HG03039 (cell line): Measurements from ENCODE around the gene ABHD1.

ENCODE experiments used
- ATAC-seq: cut with Tn5 transposase; IDR thresholded peaks from one replicate; pipeline ENCODE4 v1.9.1; 2021; ENCODE audit warnings: mild to moderate bottlenecking, moderate library complexity; ENCODE audit not compliant: unreplicated experiment

Gene ABHD1

GRCh38 chr2:27086724-27087593 lies 36.7 kb upstream of the ABHD1 start, which contains the start of gene KHK:
TSS of gene KHK (plus strand) at chr2:27086772. CDS start at chr2:27087260, 488 bp downstream.
- ATAC-seq, result no peak

- ATAC-seq, result no peak
Measured at GRCh38 chr2:27087823-27088410, 35.7 kb upstream of the ABHD1 start.

DNA sequence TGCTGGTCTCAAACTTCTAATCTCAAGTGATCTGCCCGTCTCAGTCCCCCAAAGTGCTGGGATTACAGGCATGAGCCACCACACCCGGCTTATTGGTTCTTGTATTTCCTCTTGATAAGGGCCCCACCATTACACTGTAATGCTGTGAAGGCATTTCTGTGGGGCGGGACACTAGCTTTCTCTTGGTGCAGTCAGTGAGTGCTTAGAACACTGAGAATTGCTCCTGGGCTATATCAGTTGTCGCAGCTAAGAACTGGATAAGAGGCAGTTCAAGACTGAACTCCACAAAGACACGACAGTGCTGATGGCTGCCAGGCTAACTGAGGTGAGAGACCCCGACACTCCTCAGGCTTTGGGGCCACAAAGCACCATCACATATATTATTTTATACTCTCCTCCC lies 35.0 kb upstream of the ABHD1 start:
- ATAC-seq, result no peak

- ATAC-seq, result no peak
Measured at GRCh38 chr2:27089111-27089954, 34.3 kb upstream of the ABHD1 start.

DNA sequence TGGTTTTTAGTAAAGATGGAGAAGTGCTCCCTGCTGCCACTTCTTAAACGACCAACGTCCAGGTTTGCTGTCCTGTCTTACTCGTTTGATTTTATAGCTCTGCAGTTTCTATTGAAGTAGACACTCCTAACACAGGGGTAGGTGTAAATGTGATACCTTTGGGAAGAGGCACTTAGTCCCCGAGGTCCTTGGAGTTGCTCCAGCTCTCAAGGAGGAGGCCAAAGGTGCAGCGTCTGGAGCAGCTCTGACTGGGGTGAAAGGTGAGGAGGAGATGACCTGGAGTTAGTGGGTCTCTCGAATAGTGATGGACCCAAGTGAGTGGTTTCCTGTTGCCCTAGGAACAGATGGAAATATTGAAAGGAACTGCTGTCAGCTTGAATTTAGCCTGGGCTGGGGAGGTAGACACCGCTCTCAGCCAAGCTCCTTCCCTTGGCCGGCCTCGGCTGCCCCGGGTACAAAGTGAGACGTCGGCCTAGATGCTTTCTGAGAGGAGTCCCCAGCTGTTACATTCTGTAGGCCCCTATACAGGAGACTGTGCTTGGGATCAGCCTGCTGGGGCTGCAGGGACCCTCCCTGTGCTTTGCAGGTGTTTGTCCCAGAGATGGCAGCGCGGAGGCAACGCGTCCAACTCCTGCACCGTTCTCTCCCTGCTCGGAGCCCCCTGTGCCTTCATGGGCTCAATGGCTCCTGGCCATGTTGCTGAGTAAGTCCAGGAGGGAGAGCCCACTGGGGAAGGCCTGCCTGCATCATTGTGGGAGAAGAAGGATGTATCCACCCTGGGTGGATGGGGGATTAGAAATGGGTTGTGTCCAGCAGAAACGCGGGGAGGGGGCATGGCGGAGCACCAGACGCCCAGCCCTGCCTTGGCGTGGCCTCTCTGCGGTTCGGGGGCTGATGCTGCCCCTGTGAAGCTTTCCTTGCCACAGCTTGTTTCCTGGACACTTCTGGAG lies 31.6 kb upstream of the ABHD1 start:
- no peak for ATAC-seq

DNA sequence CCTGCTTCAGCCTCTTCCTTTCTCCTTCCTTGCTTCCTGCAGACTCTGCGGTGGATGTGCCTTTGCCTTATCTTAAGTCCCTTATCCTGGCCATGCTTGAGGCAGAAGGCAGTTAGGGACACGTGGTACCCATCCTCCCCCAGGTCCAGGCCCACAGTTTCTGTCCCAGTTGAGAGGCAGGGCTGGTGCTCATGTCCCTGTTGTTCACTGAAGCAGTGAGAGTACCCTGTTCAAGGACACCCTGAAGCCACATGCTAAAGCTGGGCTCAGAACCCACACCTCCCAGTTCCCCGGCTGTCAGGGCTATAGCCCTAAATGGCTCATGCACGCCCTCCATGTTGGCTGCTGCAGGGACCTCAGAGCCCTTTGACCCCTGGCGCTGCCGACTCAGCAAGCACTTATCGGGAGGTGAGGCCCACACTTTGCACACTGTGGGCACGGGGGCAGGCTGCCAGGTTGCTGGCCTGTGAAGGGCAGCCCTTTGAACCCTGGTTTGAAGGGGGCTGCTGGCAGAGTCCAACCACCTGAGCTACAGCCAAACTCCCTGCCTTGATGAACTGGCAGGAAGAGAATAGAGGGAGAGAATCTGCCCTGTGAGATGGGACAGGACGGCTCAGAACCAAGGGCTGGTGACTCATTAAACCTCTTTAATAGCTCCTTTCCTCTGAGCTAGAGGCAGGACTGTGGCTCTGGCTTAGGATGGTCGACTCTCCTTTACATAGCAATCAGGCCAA lies 30.8 kb upstream of the ABHD1 start:
- no peak for ATAC-seq

DNA sequence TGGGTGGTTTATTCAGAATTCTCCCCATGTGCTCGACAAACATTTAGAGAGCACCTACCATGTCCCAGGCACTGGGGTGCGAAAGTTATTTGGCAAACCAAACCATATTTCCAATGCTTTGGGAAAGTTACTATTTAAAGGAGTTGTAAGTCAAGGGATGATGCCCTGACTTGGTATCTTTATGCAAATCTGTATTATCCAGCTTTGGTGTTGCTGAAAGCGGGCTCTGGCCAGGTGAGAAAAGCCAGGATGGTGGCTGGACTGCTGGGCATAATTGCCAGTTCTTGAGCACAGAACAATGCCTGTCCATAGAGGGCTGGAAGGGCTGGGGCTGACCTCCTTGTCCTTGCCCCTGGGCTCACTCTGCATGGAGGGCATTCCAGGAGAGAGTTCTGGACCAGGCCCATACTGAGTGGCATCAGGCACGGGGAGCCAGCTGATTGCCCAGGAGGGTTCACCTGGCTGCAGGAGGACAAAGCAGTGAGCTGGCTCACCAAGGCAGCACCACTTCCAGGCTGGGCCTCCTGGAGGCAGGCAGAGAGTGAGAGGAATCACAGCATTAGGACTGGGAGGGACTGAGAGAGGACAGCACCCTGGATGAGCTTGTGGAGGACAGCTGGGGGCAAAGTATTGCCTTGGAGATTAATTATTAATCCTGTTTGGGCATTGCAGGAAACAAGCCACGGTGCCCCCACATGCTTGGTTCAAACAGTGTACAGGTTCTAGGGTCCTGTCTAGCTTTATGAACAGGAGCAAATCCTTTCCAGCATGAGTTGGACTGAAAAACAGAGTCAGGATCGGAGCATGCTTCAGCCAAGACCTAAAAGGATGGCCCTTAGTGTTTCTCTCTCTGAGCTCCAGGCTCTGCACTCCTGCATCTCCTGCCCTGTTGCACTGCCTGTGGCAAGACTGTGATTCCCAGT lies 29.9 kb upstream of the ABHD1 start:
- no peak for ATAC-seq

DNA sequence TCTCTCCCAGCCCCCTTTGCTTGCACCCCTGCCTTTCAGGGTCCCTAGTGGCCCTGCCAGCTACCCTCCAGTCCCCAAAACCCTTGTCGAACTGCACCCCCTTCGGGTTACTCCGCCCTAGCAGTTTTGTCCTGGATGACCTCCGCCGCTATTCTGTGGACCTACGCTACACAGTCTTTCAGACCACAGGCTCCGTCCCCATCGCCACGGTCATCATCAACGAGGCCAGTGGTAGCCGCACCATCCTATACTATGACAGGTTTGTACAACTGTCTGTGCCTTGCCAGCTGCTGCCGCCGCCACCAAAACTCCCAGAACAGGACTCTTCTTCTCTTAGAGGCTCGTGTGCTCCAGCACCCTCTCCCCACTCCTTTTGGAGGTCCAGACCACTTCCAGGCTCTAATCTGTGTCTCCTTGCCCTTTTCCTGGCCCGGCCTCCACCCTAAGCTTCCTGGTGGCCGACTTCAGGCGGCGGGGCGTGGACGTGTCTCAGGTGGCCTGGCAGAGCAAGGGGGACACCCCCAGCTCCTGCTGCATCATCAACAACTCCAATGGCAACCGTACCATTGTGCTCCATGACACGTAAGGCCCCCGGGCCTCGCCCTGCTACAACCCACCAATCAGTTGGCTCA lies 29.1 kb upstream of the ABHD1 start:
- ATAC-seq, result no peak

- no peak for ATAC-seq
Measured at GRCh38 chr2:27095427-27095744, 28.2 kb upstream of the ABHD1 start.

GRCh38 chr2:27095745-27096651 lies 27.6 kb upstream of the ABHD1 start:
- ATAC-seq, result no peak

DNA sequence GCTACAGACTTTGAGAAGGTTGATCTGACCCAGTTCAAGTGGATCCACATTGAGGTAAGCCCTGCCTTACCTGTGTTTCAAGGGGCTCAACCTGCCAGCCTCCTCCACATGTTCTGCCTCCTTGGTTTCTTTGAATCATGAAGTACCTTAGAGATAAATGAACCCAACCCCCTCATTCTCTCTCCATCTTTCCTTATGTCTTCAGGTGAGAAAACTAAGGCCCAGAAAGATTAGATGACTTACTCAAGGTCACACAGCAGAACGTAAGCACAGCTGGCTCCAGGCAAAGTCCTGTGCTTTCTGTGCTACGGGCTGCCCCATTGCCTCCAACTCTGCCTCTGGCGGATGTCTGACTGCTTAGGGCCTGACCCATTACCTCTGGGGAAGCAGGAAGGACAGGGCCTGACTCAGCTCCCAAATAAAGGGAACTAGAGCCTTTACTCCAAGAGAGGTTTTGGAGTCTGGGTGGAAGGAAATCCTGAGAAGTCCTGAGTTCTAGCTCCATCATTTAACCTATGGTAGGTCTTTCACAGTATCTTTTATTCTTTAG lies 26.8 kb upstream of the ABHD1 start:
- ATAC-seq, result no peak

DNA sequence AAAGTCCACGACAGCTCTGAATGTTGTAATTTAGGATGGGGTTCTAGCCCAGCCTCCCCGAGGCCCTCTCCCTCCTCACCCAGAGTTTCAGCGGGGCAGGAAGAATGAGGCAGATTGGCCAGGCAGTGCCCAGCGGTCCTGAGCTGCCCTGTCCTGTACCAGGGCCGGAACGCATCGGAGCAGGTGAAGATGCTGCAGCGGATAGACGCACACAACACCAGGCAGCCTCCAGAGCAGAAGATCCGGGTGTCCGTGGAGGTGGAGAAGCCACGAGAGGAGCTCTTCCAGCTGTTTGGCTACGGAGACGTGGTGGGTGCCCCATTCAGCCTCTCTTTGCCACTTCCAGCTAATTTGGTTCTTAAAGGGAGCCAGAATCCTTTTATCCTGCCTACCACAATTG lies 26.3 kb upstream of the ABHD1 start:
- ATAC-seq, result no peak

DNA sequence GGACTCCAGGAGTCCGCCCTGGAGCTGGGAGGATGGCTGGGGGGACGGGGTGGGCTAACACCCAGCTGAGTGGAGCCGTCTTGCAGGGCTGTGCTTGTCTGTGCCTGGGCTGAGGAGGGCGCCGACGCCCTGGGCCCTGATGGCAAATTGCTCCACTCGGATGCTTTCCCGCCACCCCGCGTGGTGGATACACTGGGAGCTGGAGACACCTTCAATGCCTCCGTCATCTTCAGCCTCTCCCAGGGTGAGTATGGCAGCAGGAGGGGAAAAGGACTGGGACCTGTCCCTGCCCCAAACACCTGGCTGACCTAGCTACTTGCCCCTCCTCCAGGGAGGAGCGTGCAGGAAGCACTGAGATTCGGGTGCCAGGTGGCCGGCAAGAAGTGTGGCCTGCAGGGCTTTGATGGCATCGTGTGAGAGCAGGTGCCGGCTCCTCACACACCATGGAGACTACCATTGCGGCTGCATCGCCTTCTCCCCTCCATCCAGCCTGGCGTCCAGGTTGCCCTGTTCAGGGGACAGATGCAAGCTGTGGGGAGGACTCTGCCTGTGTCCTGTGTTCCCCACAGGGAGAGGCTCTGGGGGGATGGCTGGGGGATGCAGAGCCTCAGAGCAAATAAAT lies 24.2 kb upstream of the ABHD1 start:
- ATAC-seq, result no peak

GRCh38 chr2:27100036-27100435 lies 23.6 kb upstream of the ABHD1 start:
- no peak for ATAC-seq

- no peak for ATAC-seq
Measured at GRCh38 chr2:27102329-27102728, 21.3 kb upstream of the ABHD1 start.

DNA sequence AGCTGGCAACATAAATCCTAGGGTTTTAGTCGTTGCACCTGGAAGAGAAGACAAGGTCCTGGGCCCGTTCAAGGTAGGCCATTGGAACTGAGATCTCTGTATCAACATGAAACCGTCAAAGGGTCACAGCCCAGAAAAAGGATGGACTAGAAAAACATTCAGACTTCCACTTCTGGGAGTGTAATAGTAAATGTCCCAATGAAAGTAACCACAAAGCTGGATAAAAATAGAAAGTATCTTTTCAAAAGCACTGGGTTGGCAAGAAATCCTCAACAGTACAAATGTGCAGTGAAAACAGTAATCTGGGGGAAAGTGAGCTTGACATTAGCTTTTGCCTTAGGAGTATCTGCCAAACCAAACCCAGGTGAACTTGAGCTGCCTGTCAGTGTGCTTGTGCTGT lies 17.6 kb upstream of the ABHD1 start:
- no peak for ATAC-seq

- ATAC-seq, result no peak
Measured at GRCh38 chr2:27108221-27108620, 15.4 kb upstream of the ABHD1 start.
